ENCODE results near the gene LDLRAD3.

The LDLRAD3 gene

GRCh38 chr11:36233204-36233603 lies 289.3 kb downstream of the LDLRAD3 start:
- peak; percentile 87 for DNase-seq (ENCODE audit: low read depth)
- in situ Hi-C loops (cut with HindIII; ENCODE audit: low sequenced_read_pairs): no loop called here
- H3K4me3 ChIP-seq (ENCODE audit: low read depth, low read length): no peak overlapping the region
- TF ChIP-seq CTCF (IDR thresholded peaks at IDR 0.05; ENCODE audit: low read depth, low read length, missing control alignments): no peak

GRCh38 chr11:36234825-36235224 lies 291.0 kb downstream of the LDLRAD3 start:
- no peak for DNase-seq (ENCODE audit: low read depth)
- TF ChIP-seq CTCF (IDR thresholded peaks at IDR 0.05; ENCODE audit: low read depth, low read length, missing control alignments): no peak
- in situ Hi-C loops (cut with HindIII; ENCODE audit: low sequenced_read_pairs): no loop called here
- H3K4me3 ChIP-seq (ENCODE audit: low read depth, low read length): no peak overlapping the region

GRCh38 chr11:36235750-36236149 lies 291.9 kb downstream of the LDLRAD3 start:
- DNase-seq (ENCODE audit: low read depth): no peak
- in situ Hi-C loops (cut with HindIII; ENCODE audit: low sequenced_read_pairs): no loop called here
- H3K4me3 ChIP-seq (ENCODE audit: low read depth, low read length): no peak overlapping the region
- TF ChIP-seq CTCF (IDR thresholded peaks at IDR 0.05; ENCODE audit: low read depth, low read length, missing control alignments): no peak

GRCh38 chr11:36237391-36237790 lies 293.5 kb downstream of the LDLRAD3 start:
- DNase-seq (ENCODE audit: low read depth): no peak
- in situ Hi-C loops (cut with HindIII; ENCODE audit: low sequenced_read_pairs): no loop called here
- H3K4me3 ChIP-seq (ENCODE audit: low read depth, low read length): no peak overlapping the region

GRCh38 chr11:36238036-36238631 lies 294.3 kb downstream of the LDLRAD3 start:
- TF ChIP-seq CTCF (IDR thresholded peaks at IDR 0.05; ENCODE audit: low read depth, low read length, missing control alignments): no peak
- in situ Hi-C loops (cut with HindIII; ENCODE audit: low sequenced_read_pairs): no loop called here
- no peak for DNase-seq (ENCODE audit: low read depth)
- no peak overlapping the region for H3K4me3 ChIP-seq (ENCODE audit: low read depth, low read length)

More at GRCh38 chr11:36237391-36237790, 293.5 kb downstream of the LDLRAD3 start:
- no peak for TF ChIP-seq CTCF (IDR thresholded peaks at IDR 0.05; ENCODE audit: low read depth, low read length, missing control alignments)

- TF ChIP-seq CTCF (IDR thresholded peaks at IDR 0.05; ENCODE audit: low read depth, low read length, missing control alignments): no peak
- no peak for DNase-seq (ENCODE audit: low read depth)
- no peak overlapping the region for H3K4me3 ChIP-seq (ENCODE audit: low read depth, low read length)
- in situ Hi-C loops (cut with HindIII; ENCODE audit: low sequenced_read_pairs): no loop called here
Observed at GRCh38 chr11:36238881-36239280, 295.0 kb downstream of the LDLRAD3 start.

Data from astrocyte of the cerebellum (primary cell).